Measurements from ENCODE around the gene GFPT1.

GFPT1 gene

DNA sequence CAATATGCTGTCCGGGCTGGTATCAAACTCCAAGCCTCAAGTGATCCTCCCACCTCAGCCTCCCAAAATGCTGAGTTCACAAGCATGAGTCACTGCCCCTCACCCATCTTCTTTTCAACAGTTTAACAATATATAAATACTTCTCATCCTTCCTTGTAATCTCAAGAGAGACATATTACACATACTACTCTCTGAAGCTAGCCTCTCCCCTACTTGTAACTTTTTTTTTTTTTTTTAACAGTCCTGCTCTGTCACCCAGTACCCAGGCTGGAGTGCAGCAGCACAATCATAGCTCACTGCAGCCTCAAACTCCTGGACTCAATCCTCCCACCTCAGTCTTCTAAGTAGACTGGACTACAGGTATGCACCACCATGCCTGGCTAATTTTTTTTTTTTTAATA, 5.7 kb downstream of the GFPT1 start:
- no peak overlapping the region for H3K23ac ChIP-seq (ENCODE audit: low read depth, low read length, poor library complexity)
- H3K27me3 ChIP-seq (ENCODE audit: control insufficient read depth in 3 of 3, insufficient read depth in 3 of 3, low read depth in 1 of 3, low read length in 3 of 3) = no peaks in the 10 kb centered on the region
- H3K36me3 ChIP-seq (replicated peaks in 1 of 2; ENCODE audit: control insufficient read depth in 2 of 2, insufficient read depth in 2 of 2, low read length in 2 of 2) = peaks cover 0 to 14% of the 10 kb centered on the region in 2 donors
- no CpG with 5 or more reads among the region's 1 CpG for WGBS, 2 donors (ENCODE audit: extremely low coverage in 2 of 2, insufficient read length in 2 of 2, insufficient replicate concordance in 1 of 2)
- no peak overlapping the region for H3K4me3 ChIP-seq (ENCODE audit: low read length in 2 of 2)
- no peak overlapping the region for H3K14ac ChIP-seq (ENCODE audit: low read length)
- peaks cover 3% of the 10 kb centered on the region for H3K79me1 ChIP-seq (ENCODE audit: low read depth, low read length)
- no peak overlapping the region for H4K8ac ChIP-seq (ENCODE audit: low read depth, low read length)
- H3K9me3 ChIP-seq (replicated peaks in 1 of 2; ENCODE audit: control insufficient read depth in 2 of 2, insufficient read depth in 1 of 2, low read depth in 1 of 2, low read length in 2 of 2) = peaks cover 0 to 3% of the 10 kb centered on the region in 2 donors
- no peak overlapping the region for H3K4me2 ChIP-seq (ENCODE audit: insufficient read depth, low read length, poor library complexity, severe bottlenecking)
- H3K18ac ChIP-seq (ENCODE audit: low read length) = no peak overlapping the region
- H3K9ac ChIP-seq (ENCODE audit: low read depth, low read length, poor library complexity) = no peak overlapping the region
- no peak overlapping the region for H3K4ac ChIP-seq (ENCODE audit: low read length)
- DNase-seq (ENCODE audit: low spot score) = no peak
- no peak overlapping the region for H2AK5ac ChIP-seq (ENCODE audit: low read depth, low read length)
- H2AFZ ChIP-seq (ENCODE audit: low read length) = no peak overlapping the region
- H4K91ac ChIP-seq (ENCODE audit: low read depth, low read length, poor library complexity) = no peak overlapping the region
- H2BK12ac ChIP-seq (ENCODE audit: low read length) = no peak overlapping the region
- no peak overlapping the region for H2BK15ac ChIP-seq (ENCODE audit: low read length)
- H3K4me1 ChIP-seq (ENCODE audit: control insufficient read depth in 2 of 2, insufficient read depth in 1 of 2, low read depth in 1 of 2, low read length in 2 of 2) = peaks cover 0 to 8% of the 10 kb centered on the region in 2 donors
- no peak overlapping the region for H2BK5ac ChIP-seq (ENCODE audit: low read length)
- H2BK120ac ChIP-seq (ENCODE audit: low read depth, low read length) = no peak overlapping the region
- no peak overlapping the region for H3K27ac ChIP-seq (replicated peaks; ENCODE audit: low read length)

DNA sequence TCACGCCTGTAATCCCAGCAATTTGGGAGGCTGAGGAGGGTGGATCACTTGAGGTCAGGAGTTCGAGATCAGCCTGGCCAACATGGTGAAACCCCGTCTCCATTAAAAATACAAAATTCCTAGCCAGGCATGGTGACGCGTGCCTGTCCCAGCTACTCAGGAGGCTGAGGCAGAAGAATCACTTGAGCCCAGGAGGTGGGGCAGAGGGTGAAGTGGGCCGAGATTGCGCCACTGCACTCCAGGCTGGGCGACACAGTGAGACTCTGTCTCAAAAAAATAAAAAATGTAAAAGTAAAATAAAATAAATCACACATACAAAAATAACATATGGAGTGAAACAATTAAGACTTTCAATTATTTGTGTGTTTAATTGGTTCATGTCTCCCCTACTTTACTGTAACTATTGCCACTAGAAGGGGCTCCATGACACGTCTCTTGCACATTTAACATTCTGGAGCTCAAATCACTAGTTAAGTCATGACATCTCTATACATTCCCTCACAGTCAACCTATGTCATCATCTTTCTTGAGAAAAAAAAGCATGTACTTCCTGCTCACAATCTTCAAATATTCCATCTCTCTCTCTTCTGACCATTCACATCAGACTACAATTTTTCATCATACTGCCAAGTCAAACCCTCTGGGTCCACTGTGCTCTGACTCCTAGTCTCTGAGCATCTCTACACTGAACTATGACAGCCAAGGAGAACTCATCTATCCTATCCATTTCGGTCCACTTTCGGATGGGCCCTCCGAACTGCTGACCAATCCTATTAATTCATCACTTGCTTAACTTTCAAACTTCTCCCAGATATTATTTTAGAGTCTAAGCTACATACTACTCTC, 6.7 kb downstream of the GFPT1 start:
- no peak overlapping the region for H3K14ac ChIP-seq (ENCODE audit: low read length)
- H3K4me3 ChIP-seq (ENCODE audit: low read length in 2 of 2) = no peak overlapping the region
- no peak for DNase-seq (ENCODE audit: low spot score)
- H3K18ac ChIP-seq (ENCODE audit: low read length) = no peak overlapping the region
- H3K9ac ChIP-seq (ENCODE audit: low read depth, low read length, poor library complexity) = no peak overlapping the region
- no peak overlapping the region for H3K27ac ChIP-seq (replicated peaks; ENCODE audit: low read length)
- H2BK5ac ChIP-seq (ENCODE audit: low read length) = no peak overlapping the region
- H2BK15ac ChIP-seq (ENCODE audit: low read length) = no peak overlapping the region
- no peak overlapping the region for H4K91ac ChIP-seq (ENCODE audit: low read depth, low read length, poor library complexity)
- no peak overlapping the region for H2BK12ac ChIP-seq (ENCODE audit: low read length)
- peaks cover 3% of the 10 kb centered on the region for H3K79me1 ChIP-seq (ENCODE audit: low read depth, low read length)
- no CpG with 5 or more reads among the region's 12 CpGs for WGBS, 2 donors (ENCODE audit: extremely low coverage in 2 of 2, insufficient read length in 2 of 2, insufficient replicate concordance in 1 of 2)
- H2BK120ac ChIP-seq (ENCODE audit: low read depth, low read length) = no peak overlapping the region
- no peak overlapping the region for H3K4me2 ChIP-seq (ENCODE audit: insufficient read depth, low read length, poor library complexity, severe bottlenecking)
- no peak overlapping the region for H3K4ac ChIP-seq (ENCODE audit: low read length)
- no peak overlapping the region for H2AFZ ChIP-seq (ENCODE audit: low read length)
- no peaks in the 10 kb centered on the region for H3K27me3 ChIP-seq (ENCODE audit: control insufficient read depth in 3 of 3, insufficient read depth in 3 of 3, low read depth in 1 of 3, low read length in 3 of 3)
- H3K9me3 ChIP-seq (replicated peaks in 1 of 2; ENCODE audit: control insufficient read depth in 2 of 2, insufficient read depth in 1 of 2, low read depth in 1 of 2, low read length in 2 of 2) = peaks cover 0 to 3% of the 10 kb centered on the region in 2 donors
- H4K8ac ChIP-seq (ENCODE audit: low read depth, low read length) = no peak overlapping the region
- H2AK5ac ChIP-seq (ENCODE audit: low read depth, low read length) = no peak overlapping the region
- peaks cover 0 to 14% of the 10 kb centered on the region in 2 donors for H3K36me3 ChIP-seq (replicated peaks in 1 of 2; ENCODE audit: control insufficient read depth in 2 of 2, insufficient read depth in 2 of 2, low read length in 2 of 2)
- no peaks in the 10 kb centered on the region for H3K4me1 ChIP-seq (ENCODE audit: control insufficient read depth in 2 of 2, insufficient read depth in 1 of 2, low read depth in 1 of 2, low read length in 2 of 2)
- no peak overlapping the region for H3K23ac ChIP-seq (ENCODE audit: low read depth, low read length, poor library complexity)

DNA sequence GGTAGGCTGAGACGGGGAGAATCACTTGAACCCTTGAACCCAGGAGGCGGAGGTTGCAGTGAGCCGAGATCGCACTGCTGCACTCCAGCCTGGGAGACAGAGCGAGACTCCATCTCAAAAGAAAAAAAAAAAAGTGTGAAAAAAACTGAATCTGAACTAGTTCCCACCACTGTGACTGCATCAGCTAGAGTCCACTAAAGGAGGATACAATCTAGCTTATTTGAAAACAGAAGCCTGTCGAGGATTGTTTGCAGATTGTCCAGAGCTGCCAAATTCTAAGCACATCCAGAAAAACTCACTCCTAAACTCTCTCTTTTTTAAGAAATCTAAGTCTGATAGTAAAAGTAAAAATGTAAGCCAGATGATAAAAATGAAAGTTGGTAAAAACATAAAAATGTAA, 10.6 kb downstream of the GFPT1 start:
- Histone ChIP-seq H4K8ac (ENCODE audit: low read depth, low read length) (no peak overlapping the region), H3K27ac (replicated peaks; ENCODE audit: low read length) (no peak overlapping the region), H3K4me1 (ENCODE audit: control insufficient read depth in 2 of 2, insufficient read depth in 1 of 2, low read depth in 1 of 2, low read length in 2 of 2) (no peaks in the 10 kb centered on the region), H2BK120ac (ENCODE audit: low read depth, low read length) (no peak overlapping the region), H3K79me1 (ENCODE audit: low read depth, low read length) (peaks cover 3% of the 10 kb centered on the region), H4K91ac (ENCODE audit: low read depth, low read length, poor library complexity) (no peak overlapping the region), H2BK15ac (ENCODE audit: low read length) (no peak overlapping the region), H3K4me2 (ENCODE audit: insufficient read depth, low read length, poor library complexity, severe bottlenecking) (no peak overlapping the region), H3K9me3 (replicated peaks in 1 of 2; ENCODE audit: control insufficient read depth in 2 of 2, insufficient read depth in 1 of 2, low read depth in 1 of 2, low read length in 2 of 2) (peaks cover 0 to 3% of the 10 kb centered on the region in 2 donors), H3K4ac (ENCODE audit: low read length) (no peak overlapping the region), H2BK5ac (ENCODE audit: low read length) (no peak overlapping the region), H3K27me3 (ENCODE audit: control insufficient read depth in 3 of 3, insufficient read depth in 3 of 3, low read depth in 1 of 3, low read length in 3 of 3) (no peaks in the 10 kb centered on the region), H3K4me3 (ENCODE audit: low read length in 2 of 2) (no peak overlapping the region), H3K23ac (ENCODE audit: low read depth, low read length, poor library complexity) (no peak overlapping the region), H3K9ac (ENCODE audit: low read depth, low read length, poor library complexity) (no peak overlapping the region), H3K18ac (ENCODE audit: low read length) (no peak overlapping the region), H3K36me3 (replicated peaks in 1 of 2; ENCODE audit: control insufficient read depth in 2 of 2, insufficient read depth in 2 of 2, low read length in 2 of 2) (peaks cover 0 to 29% of the 10 kb centered on the region in 2 donors), H2AK5ac (ENCODE audit: low read depth, low read length) (no peak overlapping the region), H3K14ac (ENCODE audit: low read length) (no peak overlapping the region), H2AFZ (ENCODE audit: low read length) (no peak overlapping the region), H2BK12ac (ENCODE audit: low read length) (no peak overlapping the region)
- no CpG with 5 or more reads among the region's 6 CpGs for WGBS, 2 donors (ENCODE audit: extremely low coverage in 2 of 2, insufficient read length in 2 of 2, insufficient replicate concordance in 1 of 2)
- DNase-seq (ENCODE audit: low spot score) = no peak

DNA sequence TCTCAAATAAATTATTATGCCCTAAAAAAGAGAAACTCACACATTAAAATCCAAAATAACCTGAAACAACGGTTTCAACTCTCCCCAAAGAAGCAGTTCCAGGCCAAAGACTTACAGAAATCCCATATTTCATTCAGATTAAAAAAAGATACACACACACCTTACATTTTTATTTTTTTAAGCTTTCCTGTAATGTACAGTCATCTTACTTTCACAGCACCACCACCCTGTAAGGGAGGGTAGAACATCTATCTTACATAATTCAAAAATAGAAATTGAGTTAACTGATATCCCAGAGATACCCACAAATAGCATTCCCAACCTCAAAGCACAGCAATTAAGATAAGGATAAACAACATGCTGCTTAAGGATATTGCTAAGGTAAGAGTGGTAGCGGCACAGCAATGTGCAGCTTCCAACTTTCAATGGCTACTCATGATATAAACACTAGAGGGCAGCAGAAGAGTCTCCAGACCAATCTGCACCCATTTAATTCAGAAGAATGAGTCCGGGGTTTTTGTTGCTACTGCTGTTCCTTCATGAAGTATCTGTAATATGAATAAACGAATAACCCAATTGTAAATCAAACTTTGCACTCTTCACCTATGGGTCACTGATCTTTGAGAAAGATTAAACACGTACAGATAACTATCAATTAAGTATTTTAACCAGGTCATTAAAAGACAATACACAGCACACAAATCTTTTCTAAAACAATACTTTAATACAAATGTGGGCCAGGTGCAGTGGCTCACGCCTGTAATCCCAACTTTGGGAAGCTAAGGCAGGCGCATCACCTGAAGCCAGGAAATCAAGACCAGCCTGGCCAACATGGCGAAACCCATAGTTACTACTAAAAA, 11.3 kb downstream of the GFPT1 start:
- Histone ChIP-seq H3K9me3 (replicated peaks in 1 of 2; ENCODE audit: control insufficient read depth in 2 of 2, insufficient read depth in 1 of 2, low read depth in 1 of 2, low read length in 2 of 2) (peaks cover 0 to 3% of the 10 kb centered on the region in 2 donors), H3K23ac (ENCODE audit: low read depth, low read length, poor library complexity) (no peak overlapping the region), H3K4me2 (ENCODE audit: insufficient read depth, low read length, poor library complexity, severe bottlenecking) (no peak overlapping the region), H3K4ac (ENCODE audit: low read length) (no peak overlapping the region), H2BK15ac (ENCODE audit: low read length) (no peak overlapping the region), H4K91ac (ENCODE audit: low read depth, low read length, poor library complexity) (no peak overlapping the region), H3K27me3 (ENCODE audit: control insufficient read depth in 3 of 3, insufficient read depth in 3 of 3, low read depth in 1 of 3, low read length in 3 of 3) (no peaks in the 10 kb centered on the region), H3K4me3 (ENCODE audit: low read length in 2 of 2) (no peak overlapping the region), H3K14ac (ENCODE audit: low read length) (no peak overlapping the region), H3K79me1 (ENCODE audit: low read depth, low read length) (peaks cover 3% of the 10 kb centered on the region), H3K27ac (replicated peaks; ENCODE audit: low read length) (no peak overlapping the region), H2AFZ (ENCODE audit: low read length) (no peak overlapping the region), H4K8ac (ENCODE audit: low read depth, low read length) (no peak overlapping the region), H2BK120ac (ENCODE audit: low read depth, low read length) (no peak overlapping the region), H2BK12ac (ENCODE audit: low read length) (no peak overlapping the region), H3K9ac (ENCODE audit: low read depth, low read length, poor library complexity) (no peak overlapping the region), H2AK5ac (ENCODE audit: low read depth, low read length) (no peak overlapping the region), H2BK5ac (ENCODE audit: low read length) (no peak overlapping the region), H3K18ac (ENCODE audit: low read length) (no peak overlapping the region), H3K4me1 (ENCODE audit: control insufficient read depth in 2 of 2, insufficient read depth in 1 of 2, low read depth in 1 of 2, low read length in 2 of 2) (no peaks in the 10 kb centered on the region), H3K36me3 (replicated peaks in 1 of 2; ENCODE audit: control insufficient read depth in 2 of 2, insufficient read depth in 2 of 2, low read length in 2 of 2) (peaks cover under 1 to 30% of the 10 kb centered on the region in 2 donors)
- no CpG with 5 or more reads among the region's 8 CpGs for WGBS, 2 donors (ENCODE audit: extremely low coverage in 2 of 2, insufficient read length in 2 of 2, insufficient replicate concordance in 1 of 2)
- DNase-seq (ENCODE audit: low spot score) = no peak
